ENCODE measurements around the gene AK2.
"Not testable (repeated sequence)": the region's sequence is repeated elsewhere in the genome, so short reads cannot be mapped to it uniquely, and the experiment has no call there.

Gene AK2

DNA sequence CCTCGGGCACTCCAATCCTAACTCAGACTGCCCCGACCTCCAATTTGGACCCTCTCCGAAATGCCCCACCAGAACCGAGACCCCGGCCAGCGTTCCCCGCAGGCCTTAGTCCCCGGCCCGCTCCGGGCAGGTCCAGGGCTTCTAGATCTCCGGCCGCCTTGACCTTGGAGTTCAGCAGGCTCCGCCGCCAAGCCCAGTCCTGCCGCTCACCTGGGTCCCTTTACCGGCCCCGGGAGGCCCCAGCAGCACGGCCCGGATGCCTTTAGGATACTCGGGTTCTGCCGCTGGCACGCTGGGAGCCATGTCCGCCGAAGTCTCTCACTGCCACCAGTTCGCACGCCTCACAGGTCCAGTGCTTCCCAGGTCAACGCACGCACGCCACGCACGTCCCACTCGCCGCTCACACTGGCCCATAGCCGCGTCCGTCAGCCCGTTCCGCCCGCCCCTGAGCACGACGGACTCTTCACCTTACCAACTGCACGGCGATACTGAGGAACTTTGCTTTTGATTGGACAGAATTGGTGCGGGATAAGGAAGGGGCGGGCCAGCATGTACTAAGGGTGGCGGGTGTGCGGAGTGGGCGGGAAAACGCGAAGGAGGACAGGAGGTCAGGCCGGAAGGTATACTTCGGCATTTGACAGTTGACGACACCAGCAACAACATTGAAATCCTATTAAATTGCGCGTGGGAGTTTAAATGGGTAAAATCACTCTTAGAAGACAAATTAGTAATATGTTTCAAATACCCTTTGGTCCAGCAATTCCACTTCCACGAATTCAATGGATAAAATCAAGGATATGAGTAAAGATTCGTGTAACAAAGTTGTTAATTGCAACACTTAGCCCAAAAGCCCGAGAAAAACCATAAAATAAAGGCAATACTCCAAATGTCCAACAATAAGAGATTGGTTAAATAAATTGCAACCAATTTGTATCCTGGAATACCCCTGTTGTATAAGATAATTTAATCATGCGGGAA, at the start of gene AK2:
Gene AK2 (minus strand): TSS at position 358 of the 978 bp plus-strand sequence. CDS start 55 bp downstream, at position 303.
- DNase-seq = peak; percentile 66 to 99 (median 93)

- peak in 12 of 14 donors; percentile 31 to 77 (median 67) for DNase-seq
These were observed 49.7 kb upstream of the AK2 start for GRCh38 chr1:33086384-33086850.

GRCh38 chr1:33085332-33085731, 48.6 kb upstream of the AK2 start:
- no peak for DNase-seq

- DNase-seq = peak in 1 of 14 donors; percentile 26
These were observed 46.0 kb upstream of the AK2 start for GRCh38 chr1:33082575-33083108.

- DNase-seq = peak in 3 of 14 donors; percentile 21 to 41 (median 26)
These were observed 45.0 kb upstream of the AK2 start for GRCh38 chr1:33081554-33082305.

GRCh38 chr1:33080885-33081553, 44.3 kb upstream of the AK2 start, which contains the start of gene AZIN2:
Gene AZIN2 (plus strand): TSS chr1:33081153. CDS start chr1:33082250, 1,097 bp downstream.
- DNase-seq = peak; percentile 35 to 95 (median 92)

DNA sequence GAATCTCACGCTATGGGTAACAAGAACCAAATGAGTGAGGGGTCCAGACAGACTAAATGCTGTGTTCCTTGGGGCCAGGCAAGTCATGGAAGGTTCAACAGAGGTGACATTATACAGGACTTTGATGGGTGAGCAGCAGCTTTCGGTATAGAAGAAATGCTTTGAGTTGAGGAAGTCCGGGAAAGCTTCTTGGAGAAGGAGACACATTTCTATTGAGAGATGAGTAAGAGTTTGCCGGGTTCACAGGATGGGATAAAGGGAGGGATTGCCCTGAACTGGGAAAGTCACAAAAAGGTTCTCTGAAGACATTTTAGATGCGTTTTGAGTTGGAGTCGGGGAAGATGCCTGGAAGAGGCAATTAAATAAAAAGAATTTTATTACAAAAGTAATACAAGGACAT, 43.7 kb upstream of the AK2 start:
- DNase-seq = no peak

DNA sequence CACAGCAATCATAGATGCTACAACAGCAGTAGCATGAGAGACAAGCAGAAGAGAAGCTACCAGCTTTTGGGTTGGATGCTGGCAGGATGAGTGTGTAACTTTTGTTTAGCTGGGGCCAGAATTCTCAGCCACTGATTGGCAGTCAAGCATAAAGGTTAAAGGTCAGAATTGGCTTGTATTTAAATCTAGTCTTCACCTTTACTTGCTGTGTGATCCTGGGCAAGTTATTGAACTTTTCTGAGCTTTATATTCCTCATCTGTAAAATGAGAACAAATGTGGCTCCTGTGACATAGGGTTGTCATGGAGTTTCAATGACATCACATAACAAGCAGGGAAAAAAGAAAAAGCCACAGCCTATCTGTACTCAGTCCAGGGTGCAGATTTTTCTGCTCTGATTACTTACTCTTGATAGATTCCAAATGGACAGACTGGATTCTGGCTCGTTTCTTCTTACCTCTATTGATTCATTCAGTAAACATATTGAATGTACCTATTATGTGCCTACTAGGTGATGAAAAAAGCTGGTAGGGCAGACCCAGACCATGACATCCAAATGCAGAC, 41.4 kb upstream of the AK2 start:
- DNase-seq = no peak

DNA sequence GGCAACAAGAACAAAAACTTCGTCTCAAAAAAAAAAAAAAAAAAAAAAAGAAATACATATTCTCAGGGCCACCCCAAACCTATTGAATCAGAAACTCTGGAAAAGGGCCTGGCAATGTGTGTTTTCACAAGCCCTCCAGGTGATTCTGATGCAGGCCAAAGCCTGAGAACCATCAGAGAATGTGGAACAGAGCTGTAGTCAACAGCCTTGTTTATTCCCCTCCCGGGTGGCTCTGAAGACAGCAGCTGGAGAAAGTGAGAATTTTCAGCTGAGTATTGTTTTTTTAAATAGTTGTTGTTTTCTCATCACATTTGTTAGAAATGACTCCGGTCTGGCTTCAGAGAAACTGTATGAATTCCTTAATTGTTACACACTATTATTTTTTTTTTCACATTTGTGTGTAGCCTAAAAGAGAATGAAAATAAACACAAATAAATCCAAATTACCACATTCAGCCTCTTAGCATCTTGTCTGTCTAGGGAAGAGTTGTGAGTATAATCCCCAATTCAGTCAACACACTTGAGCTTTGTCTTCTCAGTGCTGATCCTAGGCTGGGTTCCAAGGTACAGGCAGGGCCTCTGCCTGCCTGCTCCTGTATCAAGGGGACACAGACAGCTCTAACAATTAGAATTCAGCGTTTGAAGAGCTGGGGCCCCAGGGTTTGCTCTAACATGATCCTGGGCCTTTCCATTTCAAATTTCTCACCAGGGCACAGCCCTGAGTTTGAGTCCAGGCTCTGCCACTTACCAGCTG, 37.7 kb upstream of the AK2 start:
- peak in 11 of 14 donors; percentile 8 to 68 (median 50) for DNase-seq

DNA sequence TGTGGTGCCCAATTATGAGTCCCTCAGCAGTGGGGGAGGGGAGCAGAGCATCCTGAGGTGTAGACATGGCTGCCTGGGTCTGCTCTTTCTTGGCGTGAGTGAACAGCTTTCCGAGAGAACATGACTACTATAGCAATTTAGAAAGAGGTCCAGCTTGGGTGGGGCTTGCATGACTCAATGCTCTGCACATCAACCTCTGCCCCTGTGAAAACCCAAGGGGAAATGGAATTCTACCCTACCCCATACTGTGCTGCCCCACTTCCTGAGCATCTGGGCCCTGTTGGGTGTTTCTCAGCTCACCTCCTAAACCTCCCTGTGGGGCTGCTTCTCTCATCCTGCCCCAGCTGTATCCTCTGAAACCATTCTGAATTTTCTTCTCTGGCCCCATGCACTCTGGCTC, 36.0 kb upstream of the AK2 start:
- DNase-seq = no peak

- no peak for DNase-seq
These were observed 33.9 kb upstream of the AK2 start for GRCh38 chr1:33070628-33071027.

GRCh38 chr1:33068108-33068507, 31.4 kb upstream of the AK2 start:
- DNase-seq = not testable (repeated sequence)

GRCh38 chr1:33066477-33066876, 29.8 kb upstream of the AK2 start:
- DNase-seq = not testable (repeated sequence)

- no peak for DNase-seq
These were observed 28.6 kb upstream of the AK2 start for GRCh38 chr1:33065301-33065700.

GRCh38 chr1:33064284-33064683, 27.6 kb upstream of the AK2 start:
- not testable (repeated sequence) for DNase-seq

GRCh38 chr1:33061834-33062233, 25.2 kb upstream of the AK2 start:
- DNase-seq = peak in 3 of 14 donors; percentile 14 to 20 (median 18)

DNA sequence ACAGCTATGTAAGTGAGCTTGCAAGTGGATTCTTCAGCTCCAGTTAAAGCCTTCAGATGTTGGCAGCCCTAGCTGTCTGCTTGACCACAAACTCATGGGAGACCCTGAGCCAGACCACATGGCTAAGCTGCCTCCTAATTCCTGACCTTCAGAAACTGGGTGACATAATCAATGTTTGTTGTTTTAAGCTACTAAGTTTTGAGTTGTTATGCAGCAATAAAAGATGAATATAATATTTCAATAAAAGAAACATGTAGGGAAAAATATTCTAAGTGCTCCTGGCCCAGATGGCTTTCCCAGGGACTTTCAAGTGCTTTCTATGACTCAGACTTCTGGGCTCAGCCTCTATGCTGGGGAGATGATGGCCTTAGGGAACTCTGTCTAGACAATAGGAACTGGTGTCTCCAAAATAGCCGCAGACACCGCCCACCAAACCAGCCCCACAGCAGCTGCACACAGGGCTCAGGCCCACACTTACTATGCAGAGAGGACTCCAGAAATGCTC, 23.9 kb upstream of the AK2 start:
- peak in 9 of 14 donors; percentile 14 to 58 (median 33) for DNase-seq

GRCh38 chr1:33057095-33057494, 20.4 kb upstream of the AK2 start:
- DNase-seq = no peak

GRCh38 chr1:33056426-33056825, 19.7 kb upstream of the AK2 start:
- peak in 1 of 14 donors; percentile 27 for DNase-seq

DNA sequence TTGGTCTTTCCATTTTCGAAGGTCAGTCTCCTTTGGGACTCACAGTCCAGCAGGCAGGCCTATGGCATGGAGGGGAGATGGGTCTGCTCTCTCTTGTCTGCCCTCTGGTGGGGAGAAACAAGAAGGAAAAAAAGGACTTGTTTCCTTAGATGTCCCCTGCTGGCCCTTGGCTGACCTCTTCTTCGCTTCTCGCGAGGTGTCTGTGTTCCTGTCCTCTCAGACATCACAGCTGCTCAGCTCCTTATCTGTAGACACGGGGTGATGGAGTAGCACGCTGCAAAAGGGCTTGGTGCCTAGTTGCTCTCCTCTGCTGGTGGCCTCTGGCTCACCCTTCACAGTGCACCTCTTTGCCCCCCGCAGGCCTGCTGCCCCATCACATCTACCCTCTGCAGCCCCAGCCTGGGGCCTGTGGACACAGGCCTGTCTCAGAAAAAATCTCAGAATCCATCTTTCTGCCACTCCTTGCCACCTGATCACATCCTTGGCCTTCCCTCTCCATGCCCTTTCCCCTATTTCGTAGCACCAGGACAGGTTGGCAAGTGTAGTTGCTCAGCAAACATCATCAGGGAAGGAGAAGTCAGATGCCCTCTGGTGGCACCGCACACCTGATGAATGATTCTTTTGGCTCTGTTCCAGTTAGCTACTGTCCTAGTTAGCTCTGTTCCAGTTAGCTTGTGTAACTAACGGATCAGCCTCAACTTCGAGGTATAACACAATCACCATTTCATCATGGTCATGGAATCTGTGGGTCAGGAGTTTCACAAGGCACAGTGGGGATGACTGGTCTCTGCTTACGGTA, 18.7 kb upstream of the AK2 start:
- DNase-seq = peak in 10 of 14 donors; percentile 17 to 64 (median 37)

All from C1 segment of cervical spinal cord (tissue), 14 donors.